ENCODE measurements around the gene GDI1.
A peak's percentile ranks its signal among the peaks of the same experiment; 100 is the strongest.

The GDI1 gene

GRCh38 chrX:154459832-154460231, 22.9 kb downstream of the GDI1 start:
- no peak for DNase-seq (ENCODE audit: low read depth in 2 of 2)

DNA sequence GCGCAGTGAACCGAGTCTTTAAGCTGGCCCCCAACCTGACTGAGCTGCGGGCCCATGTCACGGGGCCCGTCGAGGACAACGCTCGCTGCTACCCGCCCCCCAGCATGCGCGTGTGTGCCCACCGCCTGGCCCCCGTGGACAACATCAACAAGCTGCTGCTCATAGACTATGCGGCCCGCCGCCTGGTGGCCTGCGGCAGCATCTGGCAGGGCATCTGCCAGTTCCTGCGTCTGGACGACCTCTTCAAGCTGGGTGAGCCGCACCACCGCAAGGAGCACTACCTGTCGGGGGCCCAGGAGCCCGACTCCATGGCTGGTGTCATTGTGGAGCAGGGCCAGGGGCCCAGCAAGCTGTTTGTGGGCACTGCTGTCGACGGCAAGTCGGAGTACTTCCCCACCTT, 23.4 kb downstream of the GDI1 start:
- no peak for DNase-seq (ENCODE audit: low read depth in 2 of 2)

DNA sequence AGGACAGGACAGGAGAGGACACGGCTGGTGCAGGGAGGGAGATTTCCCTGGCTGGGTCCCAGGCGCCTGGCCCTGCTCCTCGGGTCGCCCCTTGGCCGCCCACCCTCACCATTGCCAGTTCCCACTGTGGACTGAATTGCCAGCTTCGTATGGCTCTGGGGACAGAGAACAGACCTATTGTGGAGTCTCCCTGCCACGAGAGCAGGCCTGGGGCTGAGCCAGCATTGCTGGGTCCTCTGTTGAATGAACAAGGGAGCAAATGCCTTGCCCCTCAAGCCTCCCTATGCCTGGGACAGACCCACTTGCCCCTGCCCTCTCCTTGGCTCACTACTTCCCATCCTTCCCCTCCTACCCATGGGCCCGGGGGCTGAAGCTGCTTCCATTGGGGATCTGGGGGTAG, 25.4 kb downstream of the GDI1 start:
- no peak for DNase-seq (ENCODE audit: low read depth in 2 of 2)

DNA sequence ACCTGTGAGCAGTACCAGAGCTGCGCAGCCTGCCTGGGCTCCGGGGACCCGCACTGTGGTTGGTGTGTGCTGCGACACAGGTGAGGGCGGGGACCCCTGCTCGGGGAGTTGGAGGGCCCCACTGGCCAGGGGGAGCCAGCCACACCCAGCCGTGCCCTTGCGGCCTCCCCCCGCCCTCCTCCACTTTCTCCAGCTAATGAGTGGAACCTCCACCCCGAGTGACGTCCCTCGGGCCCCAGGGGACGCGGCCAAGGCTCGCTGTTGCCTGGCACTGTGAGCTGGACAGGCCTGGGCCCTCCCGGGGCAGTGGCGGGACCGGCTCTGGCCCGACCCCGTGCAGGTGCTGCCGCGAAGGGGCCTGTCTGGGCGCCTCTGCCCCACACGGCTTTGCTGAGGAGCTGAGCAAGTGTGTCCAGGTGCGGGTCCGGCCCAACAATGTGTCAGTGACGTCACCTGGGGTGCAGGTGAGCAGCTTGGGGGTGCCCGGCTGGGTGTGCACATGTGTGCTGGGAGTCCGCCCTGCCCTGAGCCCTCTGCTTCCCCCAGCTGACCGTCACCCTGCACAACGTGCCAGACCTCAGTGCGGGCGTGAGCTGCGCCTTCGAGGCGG, 26.8 kb downstream of the GDI1 start:
- DNase-seq (ENCODE audit: low read depth in 2 of 2): no peak

DNA sequence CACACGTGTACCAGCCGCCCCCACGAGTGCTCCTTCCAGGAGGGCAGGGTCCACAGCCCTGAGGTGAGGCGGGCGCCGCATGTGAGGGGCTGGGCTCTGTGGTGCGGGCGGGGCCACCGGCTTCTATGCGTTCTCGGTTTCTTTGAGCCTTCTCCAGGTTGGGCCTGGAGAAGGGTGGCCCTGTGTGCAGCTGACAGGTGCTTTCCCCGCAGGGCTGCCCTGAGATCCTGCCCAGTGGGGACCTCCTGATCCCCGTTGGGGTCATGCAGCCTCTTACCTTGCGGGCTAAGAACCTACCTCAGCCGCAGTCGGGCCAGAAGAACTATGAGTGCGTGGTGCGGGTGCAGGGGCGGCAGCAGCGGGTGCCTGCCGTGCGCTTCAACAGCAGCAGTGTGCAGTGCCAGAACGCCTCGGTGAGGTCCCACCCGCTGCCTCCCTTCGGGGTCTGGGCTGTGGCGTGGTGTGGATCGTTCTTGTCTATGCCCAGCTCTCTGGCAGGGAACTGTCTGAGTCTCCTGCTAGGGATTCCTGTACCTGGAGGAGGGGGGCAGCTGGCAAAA, 27.9 kb downstream of the GDI1 start:
- no peak for DNase-seq (ENCODE audit: low read depth in 2 of 2)

- no peak for DNase-seq (ENCODE audit: low read depth in 2 of 2)
Observed at GRCh38 chrX:154465601-154466000, 28.6 kb downstream of the GDI1 start.

DNA sequence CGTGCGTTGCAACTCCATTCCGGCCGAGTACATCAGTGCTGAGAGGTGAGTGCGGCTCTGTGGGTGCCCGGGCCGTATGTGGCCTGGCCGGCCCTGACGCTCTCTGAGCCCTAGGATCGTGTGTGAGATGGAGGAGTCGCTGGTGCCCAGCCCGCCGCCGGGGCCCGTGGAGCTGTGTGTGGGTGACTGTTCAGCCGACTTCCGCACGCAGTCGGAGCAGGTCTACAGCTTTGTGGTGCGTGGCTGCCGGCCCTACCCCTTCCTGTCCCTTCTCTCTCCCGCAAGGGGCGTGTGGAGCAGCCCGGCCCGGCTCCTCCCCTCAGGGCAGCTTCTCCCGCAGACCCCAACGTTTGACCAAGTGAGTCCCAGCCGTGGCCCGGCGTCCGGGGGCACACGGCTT, 29.1 kb downstream of the GDI1 start:
- no peak for DNase-seq (ENCODE audit: low read depth in 2 of 2)

GRCh38 chrX:154466907-154467306, 30.0 kb downstream of the GDI1 start:
- no peak for DNase-seq (ENCODE audit: low read depth in 2 of 2)

- DNase-seq (ENCODE audit: low read depth in 2 of 2): no peak
Observed at GRCh38 chrX:154467556-154467955, 30.6 kb downstream of the GDI1 start.

DNA sequence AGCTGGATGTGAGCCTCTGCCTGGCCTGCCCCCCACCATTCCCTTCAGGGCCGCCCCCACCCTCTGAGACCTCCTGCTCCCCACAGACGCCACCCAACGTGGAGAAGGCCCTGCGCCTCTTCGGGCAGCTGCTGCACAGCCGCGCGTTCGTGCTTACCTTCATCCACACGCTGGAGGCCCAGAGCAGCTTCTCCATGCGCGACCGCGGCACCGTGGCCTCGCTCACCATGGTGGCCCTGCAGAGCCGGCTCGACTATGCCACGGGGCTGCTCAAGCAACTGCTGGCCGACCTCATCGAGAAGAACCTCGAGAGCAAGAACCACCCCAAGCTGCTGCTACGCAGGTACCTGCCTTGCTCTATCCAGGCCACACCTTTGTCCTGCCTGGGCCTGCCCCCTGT, 31.3 kb downstream of the GDI1 start:
- no peak for DNase-seq (ENCODE audit: low read depth in 2 of 2)

GRCh38 chrX:154469114-154469513, 32.2 kb downstream of the GDI1 start:
- DNase-seq (ENCODE audit: low read depth in 2 of 2): no peak

- DNase-seq (ENCODE audit: low read depth in 2 of 2): no peak
Observed at GRCh38 chrX:154469880-154470279, 32.9 kb downstream of the GDI1 start.

DNA sequence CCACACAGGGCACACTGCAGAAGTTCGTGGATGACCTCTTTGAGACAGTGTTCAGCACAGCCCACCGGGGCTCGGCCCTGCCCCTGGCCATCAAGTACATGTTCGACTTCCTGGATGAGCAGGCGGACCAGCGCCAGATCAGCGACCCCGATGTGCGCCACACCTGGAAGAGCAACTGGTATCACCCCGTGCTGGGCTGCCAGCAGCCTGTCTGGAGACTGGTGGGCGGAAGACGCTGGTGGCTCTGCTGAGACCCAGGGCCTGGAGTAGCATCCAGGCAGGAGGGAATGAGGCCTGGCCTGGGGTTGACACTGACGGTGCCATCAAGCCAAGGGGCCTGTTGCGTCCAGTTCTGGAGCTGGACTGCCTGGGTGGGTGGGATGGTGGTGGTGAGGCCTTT, 33.5 kb downstream of the GDI1 start:
- DNase-seq (ENCODE audit: low read depth in 2 of 2): no peak

GRCh38 chrX:154470914-154471568, 34.1 kb downstream of the GDI1 start:
- DNase-seq (ENCODE audit: low read depth in 2 of 2): no peak

GRCh38 chrX:154471839-154472684, 35.1 kb downstream of the GDI1 start:
- DNase-seq (ENCODE audit: low read depth in 2 of 2): no peak

DNA sequence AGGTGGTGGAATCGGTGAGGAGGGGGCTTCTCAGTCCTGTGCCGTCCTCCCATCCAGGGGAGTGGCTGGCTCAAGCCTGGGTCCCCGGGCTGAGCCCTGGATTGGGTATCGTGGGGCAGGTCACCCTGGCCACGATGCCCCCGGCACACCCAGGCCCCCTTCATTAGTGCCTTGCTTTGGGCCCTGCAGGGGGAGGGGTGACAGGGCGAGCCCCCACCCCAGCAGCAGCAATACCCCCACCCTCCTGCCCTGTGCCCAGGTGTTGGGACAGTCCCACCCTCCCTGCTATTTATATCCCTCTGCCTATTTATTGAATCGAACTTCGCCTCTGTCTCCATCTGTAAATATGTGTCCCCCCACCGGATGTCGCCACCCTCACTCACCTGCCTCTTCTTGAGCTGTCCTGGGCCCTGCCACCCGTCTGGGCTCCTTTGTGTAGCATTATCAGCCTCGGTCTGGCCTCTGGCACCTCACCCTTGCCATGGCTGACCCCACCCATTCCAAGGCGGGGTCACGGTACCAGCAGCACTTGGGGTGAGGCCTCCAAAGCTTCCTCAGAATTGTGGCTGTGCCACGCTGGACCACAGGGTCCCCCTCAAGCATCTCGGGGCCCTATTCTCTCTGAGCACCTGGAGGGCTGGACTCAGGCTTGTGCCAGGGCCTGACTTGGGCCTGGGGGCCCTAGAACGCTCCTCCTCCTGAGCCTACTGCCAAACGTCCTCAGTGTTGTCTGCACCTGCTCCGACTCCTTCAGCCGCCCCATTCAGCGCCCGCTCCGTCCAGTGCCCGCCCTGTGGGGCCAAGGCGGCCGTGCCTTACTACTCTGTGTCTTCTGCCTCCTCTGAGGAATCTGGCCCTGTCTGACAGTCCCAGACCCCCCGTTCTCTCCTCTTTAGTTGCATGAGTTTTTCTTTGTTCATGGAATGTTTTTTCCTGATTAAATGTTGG, 36.0 kb downstream of the GDI1 start:
- DNase-seq (ENCODE audit: low read depth in 2 of 2): no peak

- DNase-seq (ENCODE audit: low read depth in 2 of 2): no peak
Observed at GRCh38 chrX:154473683-154474082, 36.7 kb downstream of the GDI1 start.

DNA sequence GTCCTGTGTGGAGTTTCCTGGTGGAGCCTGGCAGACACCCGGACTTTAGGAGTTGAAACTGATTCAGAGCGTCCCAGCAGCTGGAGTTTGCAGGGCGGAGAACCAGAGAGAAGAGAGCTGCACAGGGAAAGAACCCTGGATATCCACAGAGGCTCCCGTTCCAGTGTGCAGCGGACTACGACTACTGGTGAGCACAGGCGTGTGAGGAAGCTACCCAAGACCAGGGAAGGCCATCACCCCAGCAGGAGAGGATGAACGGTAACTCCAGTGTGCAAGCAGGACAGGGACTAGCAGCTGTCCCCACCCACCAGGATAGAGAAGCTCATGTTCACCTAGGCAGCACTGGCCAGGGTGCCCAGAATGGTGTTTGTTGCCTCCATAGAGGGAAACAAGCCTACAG, 39.9 kb downstream of the GDI1 start:
- DNase-seq (ENCODE audit: low read depth in 2 of 2): no peak

DNA sequence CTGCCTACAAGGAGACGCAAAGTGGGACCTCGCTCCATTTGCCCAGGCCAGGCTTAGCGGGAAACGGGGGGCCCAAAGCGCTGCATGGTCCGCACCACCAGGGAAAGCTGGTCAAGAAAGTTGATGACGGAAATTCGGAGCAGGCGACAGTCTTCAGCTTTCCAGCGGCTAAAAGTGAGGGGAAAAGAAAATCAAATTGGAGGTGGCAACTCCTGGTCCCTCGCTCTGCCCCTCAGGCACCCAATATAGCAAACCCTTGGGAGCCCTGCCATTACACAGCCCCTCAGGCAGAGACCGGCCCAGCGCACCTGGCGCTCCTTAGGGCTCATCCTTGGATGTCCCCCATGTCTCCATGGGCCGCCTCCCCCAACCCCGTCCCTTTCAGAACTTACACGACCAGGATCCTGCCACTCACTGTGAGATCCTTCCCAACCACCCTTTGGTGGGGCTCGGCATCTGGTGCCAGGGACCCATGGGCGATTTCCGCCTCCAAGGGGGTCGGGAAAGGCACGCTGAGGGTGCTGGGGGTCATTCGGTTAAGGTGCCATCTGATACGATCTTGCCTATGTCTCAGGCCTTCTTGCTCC, 41.0 kb downstream of the GDI1 start:
- DNase-seq (ENCODE audit: low read depth in 2 of 2): no peak

DNA sequence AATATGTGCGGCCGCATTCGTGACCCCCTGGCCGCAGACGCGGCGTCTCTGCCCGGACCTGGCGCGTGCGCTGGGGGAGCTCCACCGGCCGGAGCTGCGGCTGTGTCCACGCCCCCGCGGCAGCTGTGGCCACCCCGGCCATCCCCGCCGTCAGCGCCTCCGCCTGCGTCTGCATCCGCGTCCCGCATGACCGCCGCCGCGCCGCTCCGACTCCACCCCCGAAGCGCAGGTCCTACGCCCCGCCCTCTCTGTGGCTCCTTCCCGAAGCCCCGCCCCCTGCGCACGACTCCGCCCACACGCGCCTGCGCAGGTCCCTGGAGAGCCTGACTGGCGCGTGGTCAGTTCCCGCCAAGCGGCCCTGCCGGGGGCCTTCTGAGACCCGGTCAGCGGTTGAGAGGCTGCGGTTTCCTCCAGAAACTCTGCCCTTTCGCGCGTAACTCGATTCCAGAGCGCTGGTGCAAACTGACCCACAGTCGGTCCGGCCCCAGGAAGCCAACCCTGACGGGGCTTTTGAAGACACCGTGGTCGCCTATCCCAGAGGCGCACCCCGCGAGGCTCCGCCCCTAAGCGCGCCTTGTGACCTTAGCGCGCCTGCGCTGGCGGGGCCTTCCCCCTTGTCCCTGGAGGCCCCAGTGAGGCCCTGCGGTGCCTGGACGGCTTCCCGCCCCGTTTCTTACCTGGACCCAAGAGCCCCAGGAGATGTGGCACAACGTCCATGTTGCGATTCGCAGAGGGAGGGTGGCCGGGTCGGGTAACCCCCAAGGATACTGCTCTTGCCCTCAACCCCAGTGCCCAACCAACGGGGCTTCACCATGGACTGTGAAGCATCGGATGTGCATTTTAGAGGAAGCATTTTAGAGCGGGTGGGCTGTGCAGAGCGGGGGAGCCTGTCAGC, 42.0 kb downstream of the GDI1 start, which contains the start of gene LAGE3:
Gene LAGE3 (minus strand): TSS at position 554 of the 895 bp plus-strand sequence. CDS start 366 bp downstream, at position 188.
- DNase-seq (ENCODE audit: low read depth in 2 of 2): peak; percentile 86 to 88

Data from stimulated activated CD8-positive, alpha-beta memory T cell treated with anti-CD3 and anti-CD28 coated beads, Interleukin-15, amount 100 ng/mL, for 48 hours (primary cell).